Measurements from ENCODE around the gene SNAP47.

SNAP47 gene

GRCh38 chr1:227769936-227770494, 34.8 kb downstream of the SNAP47 start:
- DNase-seq, result no peak

- DNase-seq, result no peak
Observed at GRCh38 chr1:227770812-227771211, 35.6 kb downstream of the SNAP47 start.

GRCh38 chr1:227771326-227771725, 36.1 kb downstream of the SNAP47 start:
- no peak for DNase-seq

- DNase-seq, result no peak
Observed at GRCh38 chr1:227771771-227772170, 36.5 kb downstream of the SNAP47 start.

- DNase-seq, result no peak
Observed at GRCh38 chr1:227773558-227773957, 38.3 kb downstream of the SNAP47 start.

GRCh38 chr1:227774051-227774731, 39.0 kb downstream of the SNAP47 start:
- no peak for DNase-seq

GRCh38 chr1:227774821-227775661, 39.8 kb downstream of the SNAP47 start:
- no peak for DNase-seq

- no peak for DNase-seq
Observed at GRCh38 chr1:227775841-227776240, 40.6 kb downstream of the SNAP47 start.

- DNase-seq, result no peak
Observed at GRCh38 chr1:227776331-227776771, 41.1 kb downstream of the SNAP47 start.

GRCh38 chr1:227777156-227777555, 41.9 kb downstream of the SNAP47 start:
- no peak for DNase-seq

GRCh38 chr1:227777646-227778045, 42.4 kb downstream of the SNAP47 start:
- no peak for DNase-seq

- peak; percentile 80 for DNase-seq
Observed at GRCh38 chr1:227778401-227778947, 43.2 kb downstream of the SNAP47 start.

GRCh38 chr1:227779021-227779441, 43.8 kb downstream of the SNAP47 start:
- DNase-seq, result no peak

- no peak for DNase-seq
Observed at GRCh38 chr1:227779685-227780084, 44.5 kb downstream of the SNAP47 start.

- DNase-seq, result peak; percentile 21
Observed at GRCh38 chr1:227780101-227781044, 45.1 kb downstream of the SNAP47 start.

GRCh38 chr1:227781314-227781930, 46.2 kb downstream of the SNAP47 start:
- no peak for DNase-seq

GRCh38 chr1:227782226-227782625, 47.0 kb downstream of the SNAP47 start:
- DNase-seq, result no peak

GRCh38 chr1:227785094-227785804, 50.0 kb downstream of the SNAP47 start:
- no peak for DNase-seq

- no peak for DNase-seq
Observed at GRCh38 chr1:227785805-227786671, 50.8 kb downstream of the SNAP47 start.
